SK-N-SH (cell line): ENCODE data around the gene TAF4. TPM values are rescaled to one million over a fixed set of nuclear protein-coding genes. Genes with fewer than 3 reads are reported as not detected.

Experiments used
- CTCF ChIA-PET: fragments of 300-600, 350-600 bp; formaldehyde crosslinking; extraction: SDS; loops from one replicate; lab custom pipeline; 2021; lab: Yijun Ruan, JAX
- POLR2A ChIA-PET: fragments of 350-600 bp; sonication (Branson Sonifier 250); formaldehyde crosslinking; extraction: SDS; loops from one replicate; lab custom pipeline; 2020; ENCODE audit warnings: antibody characterized with exemption, inconsistent platforms; lab: Yijun Ruan, JAX
- DNase-seq: peaks from one replicate; pipeline ENCODE4 v3.0.0; 2012
- H2AFZ ChIP-seq: fragments of 200-600 bp; sonication (generic); 2 replicates; pipeline ENCODE4 v1.8.1; 2016; ENCODE audit warnings: antibody characterized with exemption, mild to moderate bottlenecking, low read depth
- H3F3A ChIP-seq: fragments of 200-600 bp; sonication (generic); replicated peaks from 2 replicates; pipeline ENCODE3; 2016; ENCODE audit warnings: antibody characterized with exemption, mild to moderate bottlenecking; ENCODE audit not compliant: insufficient read depth
- H3K27ac ChIP-seq, 2 experiments: fragments of 200-500 bp in 1 of 2; fragments of 200-600 bp in 1 of 2; sonication (Bioruptor generic) in 1 of 2; sonication (generic), shearing (Covaris generic) in 1 of 2; 2 replicates each; pipeline versions ENCODE4 v1.5.1 to v1.6.1; 2014 to 2016; ENCODE audit warnings: low read depth in 2 of 2, inconsistent platforms in 1 of 2, low read length in 1 of 2, mild to moderate bottlenecking in 1 of 2, mixed read lengths in 1 of 2
- H3K27me3 ChIP-seq: fragments of 200-600 bp; sonication (generic), shearing (Covaris generic); 2 replicates; pipeline ENCODE4 v1.6.1; 2016; ENCODE audit warnings: mixed run types; ENCODE audit not compliant: insufficient read depth
- H3K36me3 ChIP-seq, 2 experiments: fragments of 200-500 bp in 1 of 2; fragments of 200-600 bp in 1 of 2; sonication (Bioruptor generic) in 1 of 2; sonication (generic) in 1 of 2; replicated peaks in 1 of 2; 2 replicates each; pipeline versions ENCODE3 to v1.5.1; 2014 to 2016; ENCODE audit warnings: low read length in 1 of 2, mild to moderate bottlenecking in 1 of 2; ENCODE audit not compliant: insufficient read depth in 2 of 2, control insufficient read depth in 1 of 2
- H3K4me1 ChIP-seq, 2 experiments: fragments of 200-500 bp in 1 of 2; fragments of 200-600 bp in 1 of 2; sonication (Bioruptor generic) in 1 of 2; sonication (generic), shearing (Covaris generic) in 1 of 2; 2 replicates each; pipeline versions ENCODE4 v1.5.1 to v1.6.1; 2014 to 2016; ENCODE audit warnings: low read depth in 1 of 2, low read length in 1 of 2, mixed run types in 1 of 2; ENCODE audit not compliant: insufficient read depth in 2 of 2, control insufficient read depth in 1 of 2
- H3K4me2 ChIP-seq: fragments of 200-600 bp; sonication (generic), shearing (Covaris generic); 2 replicates; pipeline ENCODE4 v1.6.1; 2017; ENCODE audit warnings: mixed run types
- H3K4me3 ChIP-seq, 2 experiments: fragments of 200-500 bp in 1 of 2; fragments of 200-600 bp in 1 of 2; sonication (Bioruptor generic) in 1 of 2; sonication (generic), shearing (Covaris generic) in 1 of 2; 2 replicates each; pipeline versions ENCODE4 v1.5.1 to v1.8.1; 2014 to 2016; ENCODE audit warnings: low read depth in 2 of 2, inconsistent platforms in 1 of 2, low read length in 1 of 2, mild to moderate bottlenecking in 1 of 2, mixed read lengths in 1 of 2, moderate library complexity in 1 of 2
- H3K79me2 ChIP-seq: fragments of 200-600 bp; sonication (generic); 2 replicates; pipeline ENCODE4 v1.8.1; 2017; ENCODE audit warnings: mild to moderate bottlenecking; ENCODE audit not compliant: insufficient read depth
- H3K9ac ChIP-seq: fragments of 200-600 bp; sonication (generic); 2 replicates; pipeline ENCODE4 v1.6.1; 2017; ENCODE audit warnings: mixed run types
- H3K9me2 ChIP-seq: fragments of 200-600 bp; sonication (generic); 2 replicates; pipeline ENCODE4 v1.6.1; 2017; ENCODE audit warnings: mixed run types
- H3K9me3 ChIP-seq: fragments of 200-600 bp; sonication (generic); 2 replicates; pipeline ENCODE4 v1.6.1; 2017; ENCODE audit warnings: mixed run types, mild to moderate bottlenecking, moderate library complexity
- H4K20me1 ChIP-seq: fragments of 200-600 bp; sonication (generic); 2 replicates; pipeline ENCODE4 v1.6.1; 2017; ENCODE audit warnings: mild to moderate bottlenecking, mixed run types; ENCODE audit not compliant: insufficient read depth
- ELF1 ChIP-seq: IDR thresholded peaks from 2 replicates; pipeline ENCODE4 v1.4.0; 2012
- FOSL2 ChIP-seq: IDR thresholded peaks from 2 replicates; pipeline ENCODE4 v1.4.0; 2012; ENCODE audit warnings: low read depth, mild to moderate bottlenecking, moderate library complexity, borderline replicate concordance
- FOXJ3 ChIP-seq: sonication (generic); formaldehyde crosslinking; IDR thresholded peaks from 2 replicates; pipeline ENCODE4 v1.5.1; 2020; ENCODE audit warnings: mild to moderate bottlenecking, missing genetic modification reagents
- FOXM1 ChIP-seq: IDR thresholded peaks from 2 replicates; pipeline ENCODE4 v1.4.0; 2012; ENCODE audit warnings: low read depth, mild to moderate bottlenecking
- NFIC ChIP-seq: IDR thresholded peaks from 2 replicates; pipeline ENCODE4 v1.4.0; 2012; ENCODE audit warnings: borderline replicate concordance
- NRF1 ChIP-seq: IDR thresholded peaks from 2 replicates; pipeline ENCODE4 v1.6.1; 2012; ENCODE audit warnings: low read depth, mild to moderate bottlenecking, low read length
- POLR2AphosphoS5 ChIP-seq: IDR thresholded peaks from 2 replicates; pipeline ENCODE4 v1.6.1; 2012; ENCODE audit warnings: low read depth, low read length
- RCOR1 ChIP-seq: fragments of 150-350 bp; IDR thresholded peaks from 2 replicates; pipeline ENCODE4 v1.6.1; 2017; ENCODE audit warnings: antibody characterized with exemption, low read length
- RXRA ChIP-seq: IDR thresholded peaks from 2 replicates; pipeline ENCODE4 v1.4.0; 2012; ENCODE audit warnings: low read depth, mild to moderate bottlenecking, borderline replicate concordance
- TCF12 ChIP-seq: IDR thresholded peaks from 2 replicates; pipeline ENCODE4 v1.4.0; 2012
- WGBS: methylation state at CpG from one replicate; pipeline ENCODE4 v1.1.6; 2017; ENCODE audit warnings: low lambda C conversion rate; 5-methylcytosine and 5-hydroxymethylcytosine counted together
- polyA plus RNA-seq, 3 experiments: library from polyadenylated mRNA; depleted of rRNA; stranded (reverse); fragments of >200 nt; gene quantifications; 2 replicates each; pipeline ENCODE4 v1.2.3, GENCODE V29; 2012
- TF ChIP-seq, protein P1 (sequence below): IDR thresholded peaks from 2 replicates; pipeline ENCODE4 v1.4.0; 2012; ENCODE audit warnings: low read depth
- TF ChIP-seq, protein P2 (sequence below): IDR thresholded peaks from 2 replicates; pipeline ENCODE4 v1.4.0; 2012; ENCODE audit warnings: low read depth, borderline replicate concordance
- TF ChIP-seq, protein P3 (sequence below): IDR thresholded peaks from 2 replicates; pipeline ENCODE4 v1.4.0; 2012; ENCODE audit warnings: low read depth, borderline replicate concordance
- TF ChIP-seq, protein P4 (sequence below): IDR thresholded peaks from 2 replicates; pipeline ENCODE4 v1.6.1; 2012; ENCODE audit warnings: mild to moderate bottlenecking, low read depth, low read length, moderate library complexity
- TF ChIP-seq, protein P5 (sequence below): fragments of 150-350 bp; IDR thresholded peaks from 2 replicates; pipeline ENCODE4 v1.6.1; 2017; ENCODE audit warnings: antibody characterized with exemption, low read length, low read depth, borderline replicate concordance

TAF4 gene
- polyA plus RNA-seq, 1 of the 3 experiments (the other 2 are of a cell fraction), result 4.8 TPM

DNA sequence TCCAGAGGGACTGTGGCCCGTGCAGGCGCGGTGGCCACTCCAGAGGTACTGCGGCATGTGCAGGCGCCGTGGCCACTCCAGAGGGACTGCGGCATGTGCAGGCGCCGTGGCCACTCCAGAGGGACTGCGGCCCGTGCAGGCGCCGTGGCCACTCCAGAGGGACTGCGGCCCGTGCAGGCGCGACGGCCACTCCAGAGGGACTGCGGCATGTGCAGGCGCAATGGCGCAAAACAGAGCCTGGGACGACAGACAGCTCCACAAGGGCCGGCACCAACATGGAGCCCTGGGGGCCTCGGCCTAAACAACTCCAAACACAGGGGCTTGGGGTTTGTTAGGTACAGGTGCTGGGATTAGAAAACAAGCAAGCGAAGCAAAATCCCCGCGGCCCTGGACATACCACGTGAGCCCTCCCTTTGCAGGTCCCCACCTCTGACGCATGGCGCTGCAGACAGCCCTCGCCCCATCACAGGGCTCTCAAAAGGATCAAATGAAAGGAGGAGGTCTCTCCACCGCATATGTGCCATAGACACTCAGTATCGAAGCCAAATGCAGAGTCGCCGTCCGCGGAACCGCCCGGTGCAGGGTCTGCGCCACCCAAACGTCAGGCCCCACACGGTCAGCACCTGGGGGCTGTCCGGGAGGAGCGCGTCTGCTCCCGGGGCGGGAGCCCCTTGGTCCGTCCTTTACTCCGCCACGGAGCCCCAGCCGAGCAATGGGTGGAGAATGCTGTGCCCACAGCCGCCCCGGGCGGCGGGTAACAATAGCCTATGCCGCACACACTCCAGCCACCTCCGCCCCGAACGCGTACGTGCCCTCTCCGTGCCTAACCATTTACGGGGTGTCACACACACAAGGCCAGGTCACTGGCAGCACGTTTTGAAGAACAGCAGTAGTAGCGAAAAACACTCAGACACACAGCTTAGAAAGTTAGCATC is 85.7 kb downstream of the TAF4 start (continued):
- TF ChIP-seq, protein P1, sequence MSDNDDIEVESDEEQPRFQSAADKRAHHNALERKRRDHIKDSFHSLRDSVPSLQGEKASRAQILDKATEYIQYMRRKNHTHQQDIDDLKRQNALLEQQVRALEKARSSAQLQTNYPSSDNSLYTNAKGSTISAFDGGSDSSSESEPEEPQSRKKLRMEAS, result no peak
- no peak for TF ChIP-seq RXRA
- TF ChIP-seq, protein P2, sequence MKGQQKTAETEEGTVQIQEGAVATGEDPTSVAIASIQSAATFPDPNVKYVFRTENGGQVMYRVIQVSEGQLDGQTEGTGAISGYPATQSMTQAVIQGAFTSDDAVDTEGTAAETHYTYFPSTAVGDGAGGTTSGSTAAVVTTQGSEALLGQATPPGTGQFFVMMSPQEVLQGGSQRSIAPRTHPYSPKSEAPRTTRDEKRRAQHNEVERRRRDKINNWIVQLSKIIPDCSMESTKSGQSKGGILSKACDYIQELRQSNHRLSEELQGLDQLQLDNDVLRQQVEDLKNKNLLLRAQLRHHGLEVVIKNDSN, result no peak

DNA sequence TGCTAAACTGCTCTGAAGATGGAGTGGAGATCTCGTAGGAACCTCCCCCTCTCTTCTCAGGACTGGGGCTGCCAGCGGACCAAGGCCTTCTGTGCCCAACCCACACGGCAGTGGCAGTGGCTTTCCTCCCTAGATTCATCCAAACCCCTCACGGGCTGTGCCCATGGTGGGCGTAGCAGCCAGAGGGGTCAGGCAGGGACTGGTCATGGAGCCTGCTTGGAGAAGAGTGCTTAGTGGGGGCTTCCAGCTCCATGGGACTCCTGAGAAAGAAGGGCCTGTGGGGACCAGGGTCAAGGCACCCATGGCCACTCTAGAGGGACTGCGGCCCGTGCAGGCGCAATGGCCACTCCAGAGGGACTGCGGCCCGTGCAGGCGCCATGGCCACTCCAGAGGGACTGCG is 86.6 kb downstream of the TAF4 start:
- Histone ChIP-seq H3K4me3 (no peak overlapping the region), H3K4me2 (no peak overlapping the region)
- TF ChIP-seq FOXM1, result no peak
- TF ChIP-seq, protein P2, result no peak
- TF ChIP-seq, all 33 proteins: peak for 0
- POLR2A ChIA-PET, result no interaction called here
- Histone ChIP-seq H3F3A (no peaks in the 10 kb centered on the region), H3K9me2 (no peaks in the 10 kb centered on the region), H3K4me1 (no peaks in the 10 kb centered on the region; a peak in 1 of 4 replicates), H3K36me3 (peaks cover 5 to 23% of the 10 kb centered on the region in 2 experiments), H4K20me1 (no peaks in the 10 kb centered on the region), H3K9me3 (no peaks in the 10 kb centered on the region), H3K27me3 (no peaks in the 10 kb centered on the region), H3K9ac (no peak overlapping the region), H3K27ac (no peak overlapping the region), H3K79me2 (no peaks in the 10 kb centered on the region), H2AFZ (no peak overlapping the region)
- 95% methylated on average over 3 of the region's 12 CpGs for WGBS
- no peak for DNase-seq
- CTCF ChIA-PET, result interaction anchor here (1.0 kb wide), 1 partner anchor 9 kb away, joined by 3 read pairs; no protein-coding TSS in a partner anchor

DNA sequence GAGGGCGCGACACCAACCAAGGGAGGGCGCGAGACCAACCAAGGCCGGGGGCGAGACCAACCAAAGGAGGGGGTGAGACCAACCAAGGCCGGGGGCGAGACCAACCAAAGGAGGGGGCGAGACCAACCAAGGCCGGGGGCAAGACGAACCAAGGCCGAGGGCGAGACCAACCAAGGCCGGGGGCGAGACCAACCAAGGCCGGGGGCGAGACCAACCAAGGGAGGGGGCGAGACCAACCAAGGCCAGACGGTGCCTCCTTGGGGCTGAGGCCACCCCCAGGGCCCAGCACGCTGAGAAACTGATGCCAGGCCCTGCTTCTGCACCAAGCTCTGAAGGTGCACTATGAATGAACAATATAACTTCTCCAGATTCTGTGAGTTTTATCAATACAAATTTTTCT is 87.2 kb downstream of the TAF4 start:
- Histone ChIP-seq H4K20me1 (no peaks in the 10 kb centered on the region), H3K9me2 (no peaks in the 10 kb centered on the region), H3K9ac (no peak overlapping the region), H3K4me1 (no peaks in the 10 kb centered on the region; a peak in 1 of 4 replicates), H3K27me3 (no peaks in the 10 kb centered on the region), H3K79me2 (no peaks in the 10 kb centered on the region), H3K4me3 (no peak overlapping the region), H3K36me3 (peaks cover 5 to 28% of the 10 kb centered on the region in 2 experiments), H2AFZ (no peak overlapping the region), H3K9me3 (no peaks in the 10 kb centered on the region), H3F3A (no peaks in the 10 kb centered on the region), H3K4me2 (no peak overlapping the region), H3K27ac (no peak overlapping the region)
- no peak for DNase-seq
- CTCF ChIA-PET, result interaction anchor here (1.0 kb wide), 1 partner anchor 9 kb away, joined by 3 read pairs; no protein-coding TSS in a partner anchor
- POLR2A ChIA-PET, result no interaction called here
- 99% methylated on average over 20 of the region's 20 CpGs for whole genome bisulfite sequencing
- TF ChIP-seq NFIC (no peak), FOXJ3 (CRISPR knock-in tag) (no peak), RCOR1 (no peak), FOSL2 (no peak), NRF1 (no peak), TCF12 (no peak), POLR2AphosphoS5 (no peak), ELF1 (no peak), FOXM1 (no peak)
- TF ChIP-seq, protein P3, sequence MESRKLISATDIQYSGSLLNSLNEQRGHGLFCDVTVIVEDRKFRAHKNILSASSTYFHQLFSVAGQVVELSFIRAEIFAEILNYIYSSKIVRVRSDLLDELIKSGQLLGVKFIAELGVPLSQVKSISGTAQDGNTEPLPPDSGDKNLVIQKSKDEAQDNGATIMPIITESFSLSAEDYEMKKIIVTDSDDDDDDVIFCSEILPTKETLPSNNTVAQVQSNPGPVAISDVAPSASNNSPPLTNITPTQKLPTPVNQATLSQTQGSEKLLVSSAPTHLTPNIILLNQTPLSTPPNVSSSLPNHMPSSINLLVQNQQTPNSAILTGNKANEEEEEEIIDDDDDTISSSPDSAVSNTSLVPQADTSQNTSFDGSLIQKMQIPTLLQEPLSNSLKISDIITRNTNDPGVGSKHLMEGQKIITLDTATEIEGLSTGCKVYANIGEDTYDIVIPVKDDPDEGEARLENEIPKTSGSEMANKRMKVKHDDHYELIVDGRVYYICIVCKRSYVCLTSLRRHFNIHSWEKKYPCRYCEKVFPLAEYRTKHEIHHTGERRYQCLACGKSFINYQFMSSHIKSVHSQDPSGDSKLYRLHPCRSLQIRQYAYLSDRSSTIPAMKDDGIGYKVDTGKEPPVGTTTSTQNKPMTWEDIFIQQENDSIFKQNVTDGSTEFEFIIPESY, result no peak
- TF ChIP-seq, protein P4, sequence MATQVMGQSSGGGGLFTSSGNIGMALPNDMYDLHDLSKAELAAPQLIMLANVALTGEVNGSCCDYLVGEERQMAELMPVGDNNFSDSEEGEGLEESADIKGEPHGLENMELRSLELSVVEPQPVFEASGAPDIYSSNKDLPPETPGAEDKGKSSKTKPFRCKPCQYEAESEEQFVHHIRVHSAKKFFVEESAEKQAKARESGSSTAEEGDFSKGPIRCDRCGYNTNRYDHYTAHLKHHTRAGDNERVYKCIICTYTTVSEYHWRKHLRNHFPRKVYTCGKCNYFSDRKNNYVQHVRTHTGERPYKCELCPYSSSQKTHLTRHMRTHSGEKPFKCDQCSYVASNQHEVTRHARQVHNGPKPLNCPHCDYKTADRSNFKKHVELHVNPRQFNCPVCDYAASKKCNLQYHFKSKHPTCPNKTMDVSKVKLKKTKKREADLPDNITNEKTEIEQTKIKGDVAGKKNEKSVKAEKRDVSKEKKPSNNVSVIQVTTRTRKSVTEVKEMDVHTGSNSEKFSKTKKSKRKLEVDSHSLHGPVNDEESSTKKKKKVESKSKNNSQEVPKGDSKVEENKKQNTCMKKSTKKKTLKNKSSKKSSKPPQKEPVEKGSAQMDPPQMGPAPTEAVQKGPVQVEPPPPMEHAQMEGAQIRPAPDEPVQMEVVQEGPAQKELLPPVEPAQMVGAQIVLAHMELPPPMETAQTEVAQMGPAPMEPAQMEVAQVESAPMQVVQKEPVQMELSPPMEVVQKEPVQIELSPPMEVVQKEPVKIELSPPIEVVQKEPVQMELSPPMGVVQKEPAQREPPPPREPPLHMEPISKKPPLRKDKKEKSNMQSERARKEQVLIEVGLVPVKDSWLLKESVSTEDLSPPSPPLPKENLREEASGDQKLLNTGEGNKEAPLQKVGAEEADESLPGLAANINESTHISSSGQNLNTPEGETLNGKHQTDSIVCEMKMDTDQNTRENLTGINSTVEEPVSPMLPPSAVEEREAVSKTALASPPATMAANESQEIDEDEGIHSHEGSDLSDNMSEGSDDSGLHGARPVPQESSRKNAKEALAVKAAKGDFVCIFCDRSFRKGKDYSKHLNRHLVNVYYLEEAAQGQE, result no peak
- TF ChIP-seq, protein P5, sequence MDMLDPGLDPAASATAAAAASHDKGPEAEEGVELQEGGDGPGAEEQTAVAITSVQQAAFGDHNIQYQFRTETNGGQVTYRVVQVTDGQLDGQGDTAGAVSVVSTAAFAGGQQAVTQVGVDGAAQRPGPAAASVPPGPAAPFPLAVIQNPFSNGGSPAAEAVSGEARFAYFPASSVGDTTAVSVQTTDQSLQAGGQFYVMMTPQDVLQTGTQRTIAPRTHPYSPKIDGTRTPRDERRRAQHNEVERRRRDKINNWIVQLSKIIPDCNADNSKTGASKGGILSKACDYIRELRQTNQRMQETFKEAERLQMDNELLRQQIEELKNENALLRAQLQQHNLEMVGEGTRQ, result no peak
